Left ventricle myocardium superior (tissue), 1 donor: Measurements from ENCODE around the gene USP35. TPM values are rescaled to one million over a fixed set of nuclear protein-coding genes. Genes with fewer than 3 reads are reported as not detected.

ENCODE experiments used
- ATAC-seq: fragments of 200-7000 bp; cut with Tn5 transposase; one replicate; pipeline ENCODE4 v1.9.1; 2020; ENCODE audit warnings: mild to moderate bottlenecking, moderate library complexity
- DNase-seq: peaks from one replicate; pipeline ENCODE4 v3.0.0-alpha.2; 2020
- intact Hi-C: fragments of 100-400 bp; cut with micrococcal nuclease; formaldehyde crosslinking; loops from one replicate; pipeline ENCODE4 v1.11.0; 2022
- total RNA-seq: library from RNA; stranded (reverse); fragmentation: NEBNext Ultra II Directional; extraction: Animal tissue kit (Norgen Biotek cat#: 25700); gene quantifications from one replicate; pipeline ENCODE4 v1.2.1, GENCODE V29; 2021
- donor health status: DM: no; HTN: yes; CAD: no; lungs with severe emphysema.

USP35 gene
- total RNA-seq, 1 donor from 2014 or later = 4.7 TPM

DNA sequence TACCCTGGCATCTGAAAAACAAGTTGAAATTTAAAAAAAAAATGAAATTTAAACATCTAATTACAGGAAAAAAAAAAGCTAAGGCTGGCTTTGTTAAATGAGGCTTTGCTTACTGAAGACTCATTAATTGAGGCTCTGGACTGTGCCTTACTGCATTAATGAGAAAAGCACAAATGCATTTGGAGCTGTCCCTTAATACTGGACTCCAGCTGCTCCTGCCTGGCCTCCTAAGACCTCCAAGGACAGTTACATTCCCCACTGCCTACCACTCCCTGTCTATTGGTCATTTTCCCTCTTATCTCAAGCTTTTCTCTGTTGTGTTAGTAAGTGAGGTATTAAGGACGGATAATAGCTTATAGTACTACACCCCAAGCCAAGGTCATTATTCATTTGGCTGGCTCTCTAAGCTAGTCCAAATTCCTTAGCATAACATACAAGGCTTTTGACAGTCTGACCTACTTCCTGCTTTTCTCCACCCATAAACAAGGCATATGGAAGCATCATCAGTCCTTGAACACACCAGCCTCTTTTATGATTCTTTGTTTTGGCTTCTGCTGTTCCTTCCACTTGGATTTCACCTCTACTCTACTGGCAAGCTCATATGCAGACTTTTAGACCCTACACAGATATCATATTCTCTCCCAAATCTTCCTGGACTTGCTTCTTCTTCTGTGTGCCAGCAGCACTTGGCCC is 62.5 kb downstream of the USP35 start:
- intact Hi-C loops = no loop called here
- peak; percentile 76 for ATAC-seq
- no peak for DNase-seq

GRCh38 chr11:78253797-78254196 is 65.1 kb downstream of the USP35 start:
- ATAC-seq (no peak), DNase-seq (no peak)
- intact Hi-C loops = no loop called here

GRCh38 chr11:78254268-78254667 is 65.5 kb downstream of the USP35 start:
- no peak for ATAC-seq
- no peak for DNase-seq
- intact Hi-C loops = no loop called here

DNA sequence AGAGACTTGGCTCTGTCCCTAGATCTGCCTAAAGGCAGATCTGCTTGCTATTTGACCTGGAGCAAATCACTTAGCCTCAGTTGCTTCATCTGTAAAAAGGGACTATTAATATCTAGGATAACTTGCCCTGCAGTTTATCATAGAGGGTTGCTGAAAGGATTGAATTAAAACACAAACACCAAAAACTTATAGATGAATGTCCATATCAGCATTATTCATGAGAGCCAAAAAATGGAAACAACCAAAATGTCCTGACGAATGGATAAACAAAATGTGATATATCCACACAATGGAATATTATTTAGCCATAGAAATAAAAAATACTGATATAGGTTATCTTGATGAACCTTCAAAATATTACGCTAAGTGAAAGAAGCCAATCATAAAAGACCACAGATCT is 67.2 kb downstream of the USP35 start:
- intact Hi-C loops = no loop called here
- ATAC-seq (no peak), DNase-seq (no peak)

DNA sequence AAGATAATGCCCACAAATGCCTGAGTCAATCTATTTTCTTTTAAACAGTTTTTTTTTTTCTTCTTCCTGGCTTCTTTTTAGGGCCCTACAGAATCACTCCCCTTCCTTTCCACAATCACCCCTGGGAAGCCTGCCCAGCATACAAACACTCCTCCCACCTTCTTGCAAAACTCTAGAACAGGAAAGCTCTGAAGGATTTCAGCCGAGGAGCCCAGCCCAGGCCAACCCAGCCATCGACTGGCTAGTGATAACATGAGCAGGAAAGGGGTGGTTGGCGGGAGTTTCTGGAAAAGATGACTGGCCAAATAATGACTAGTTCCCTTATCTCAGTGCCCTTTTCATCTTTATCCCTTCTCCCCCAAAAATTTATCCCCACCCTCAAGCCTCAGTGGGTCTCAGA is 68.2 kb downstream of the USP35 start:
- peak; percentile 95 for ATAC-seq
- intact Hi-C loops = no loop called here
- peak; percentile 82 for DNase-seq

- no peak for ATAC-seq
These were observed 68.9 kb downstream of the USP35 start for GRCh38 chr11:78257654-78258053.

DNA sequence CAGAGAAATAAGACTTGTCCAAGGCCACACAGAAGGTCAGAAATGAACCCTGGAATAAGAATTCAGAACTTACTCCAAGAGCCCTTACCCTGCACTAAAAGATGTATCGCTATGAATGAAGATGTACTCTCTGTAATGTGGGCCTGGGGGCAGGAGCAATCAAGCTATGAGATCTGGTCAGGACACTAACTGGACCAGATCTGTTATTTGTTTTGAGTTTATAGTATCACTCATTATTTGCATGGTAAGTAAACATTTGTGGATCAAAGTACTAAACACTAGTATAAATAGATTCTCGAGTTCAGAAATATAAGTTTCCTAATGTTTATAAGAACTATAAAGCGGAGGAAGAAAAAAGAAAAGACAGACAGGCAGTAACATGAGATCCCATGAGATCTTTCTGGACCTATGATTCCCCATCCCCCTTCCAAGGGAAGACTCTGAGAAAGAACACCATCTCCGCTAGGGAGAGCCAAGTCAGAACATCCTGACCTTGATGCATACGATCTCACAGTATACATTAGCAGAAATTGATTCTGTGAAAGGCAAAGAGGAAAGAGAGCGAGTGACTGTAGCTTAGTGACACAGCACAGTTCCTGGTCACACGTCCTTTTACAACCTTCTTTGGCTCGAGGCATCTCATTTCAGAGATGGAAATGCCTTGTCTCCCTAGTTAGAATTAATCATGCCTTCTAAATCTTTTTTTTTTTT is 71.2 kb downstream of the USP35 start:
- intact Hi-C loops = no loop called here
- ATAC-seq (no peak), DNase-seq (no peak)

More at GRCh38 chr11:78257654-78258053, 68.9 kb downstream of the USP35 start:
- DNase-seq = no peak
- intact Hi-C loops = no loop called here

GRCh38 chr11:78261367-78261766 is 72.6 kb downstream of the USP35 start:
- DNase-seq (no peak), ATAC-seq (no peak)
- intact Hi-C loops = no loop called here

GRCh38 chr11:78261828-78262227 is 73.1 kb downstream of the USP35 start:
- intact Hi-C loops = no loop called here
- DNase-seq = no peak
- ATAC-seq = no peak

GRCh38 chr11:78262238-78262637 is 73.5 kb downstream of the USP35 start:
- ATAC-seq = peak; percentile 54
- DNase-seq = no peak
- intact Hi-C loops = no loop called here

- no peak for ATAC-seq
- intact Hi-C loops = no loop called here
- no peak for DNase-seq
These were observed 74.0 kb downstream of the USP35 start for GRCh38 chr11:78262691-78263090.

Other genes with a start within 250 kb of the USP35 start
- gene INTS4, start 194.3 kb upstream of the USP35 start, total RNA-seq = 14.5 TPM
- gene KCTD14, start 165.6 kb upstream of the USP35 start, total RNA-seq = 0.15 TPM
- gene THRSP, start 125.1 kb upstream of the USP35 start, total RNA-seq = 1.1 TPM
- gene NDUFC2, start 109.1 kb upstream of the USP35 start, total RNA-seq = 348 TPM
- 12.6 TPM for gene ALG8, start 49.3 kb upstream of the USP35 start, total RNA-seq
- gene KCTD21, start 293 bp upstream of the USP35 start, total RNA-seq = 8.5 TPM
- 17.2 TPM for gene GAB2, start 228.9 kb downstream of the USP35 start, total RNA-seq